Ectodermal cell (in vitro differentiated cells): ENCODE data around the gene NLRP14.

Experiments
- H3K27ac ChIP-seq: 2 replicates; pipeline ENCODE4 v1.7.0; 2013; ENCODE audit warnings: mild to moderate bottlenecking, low read depth, low read length; ENCODE audit not compliant: insufficient read depth, poor library complexity, severe bottlenecking
- H3K27me3 ChIP-seq: 2 replicates; pipeline ENCODE4 v1.7.0; 2013; ENCODE audit warnings: mild to moderate bottlenecking, low read length; ENCODE audit not compliant: insufficient read depth, control insufficient read depth, poor library complexity, severe bottlenecking
- H3K36me3 ChIP-seq: one replicate; pipeline ENCODE4 v1.7.0; 2013; ENCODE audit warnings: low read length; ENCODE audit not compliant: control insufficient read depth, insufficient read depth
- H3K4me1 ChIP-seq: one replicate; pipeline ENCODE4 v1.7.0; 2013; ENCODE audit warnings: low read length; ENCODE audit not compliant: control insufficient read depth, insufficient read depth
- H3K4me3 ChIP-seq: 2 replicates; pipeline ENCODE4 v1.7.0; 2013; ENCODE audit warnings: low read depth, low read length, control low read depth; ENCODE audit not compliant: insufficient read depth
- H3K9me3 ChIP-seq: 2 replicates; pipeline ENCODE4 v1.7.0; 2013; ENCODE audit warnings: mild to moderate bottlenecking, low read length, moderate library complexity; ENCODE audit not compliant: control insufficient read depth
- WGBS, 2 experiments: methylation state at CpG; one replicate each; pipeline ENCODE4 v1.1.7; 2013; ENCODE audit warnings: missing lambda C conversion rate in 2 of 2; 5-methylcytosine and 5-hydroxymethylcytosine counted together

Gene NLRP14

DNA sequence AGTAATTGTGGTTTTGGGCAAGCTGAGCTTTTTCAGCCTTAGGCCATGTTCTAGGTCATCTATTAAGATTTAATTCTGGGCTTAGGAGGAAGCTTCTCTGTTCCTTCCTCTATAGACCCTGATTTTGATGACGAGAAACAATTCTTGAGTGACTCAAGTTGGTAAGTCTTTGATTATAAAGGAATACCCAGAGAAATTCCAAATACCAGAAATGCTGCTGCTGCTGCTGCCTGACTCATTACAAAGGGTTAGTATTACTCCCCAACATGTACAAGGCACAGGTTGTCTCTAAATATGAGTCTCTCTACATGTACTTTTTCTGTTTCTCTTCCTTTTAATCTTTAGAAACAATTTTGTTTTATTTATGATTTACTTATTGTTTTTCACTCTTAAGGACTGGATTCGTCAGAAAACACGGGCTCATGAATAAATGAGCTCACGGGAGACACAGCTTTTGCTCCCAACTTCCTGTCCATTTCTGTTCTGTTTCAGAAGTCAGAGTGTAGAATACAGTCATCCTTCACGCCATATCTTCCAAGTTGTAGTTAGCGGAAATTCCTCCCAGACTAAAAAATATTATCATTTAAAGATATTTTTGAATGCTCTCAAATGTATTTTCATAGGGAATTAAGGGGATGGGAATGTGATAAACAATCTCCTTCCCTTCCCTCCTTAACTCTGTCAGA is 36.7 kb downstream of the NLRP14 start:
- no peak overlapping the region for H3K4me3 ChIP-seq
- H3K9me3 ChIP-seq = no peaks in the 10 kb centered on the region
- WGBS, 2 experiments = 86 to 90% methylated on average over 4 of the region's 6 CpGs
- no peak overlapping the region for H3K27ac ChIP-seq
- no peaks in the 10 kb centered on the region for H3K27me3 ChIP-seq
- no peaks in the 10 kb centered on the region for H3K4me1 ChIP-seq
- no peaks in the 10 kb centered on the region for H3K36me3 ChIP-seq

- Histone ChIP-seq H3K27ac (no peak overlapping the region), H3K36me3 (no peaks in the 10 kb centered on the region), H3K9me3 (no peaks in the 10 kb centered on the region), H3K4me1 (no peaks in the 10 kb centered on the region), H3K27me3 (no peaks in the 10 kb centered on the region), H3K4me3 (no peak overlapping the region)
- WGBS, 2 experiments = 76 to 85% methylated on average over 2 of the region's 2 CpGs
Measured at GRCh38 chr11:7057641-7058040, 37.4 kb downstream of the NLRP14 start.

GRCh38 chr11:7060868-7061267 is 40.6 kb downstream of the NLRP14 start:
- Histone ChIP-seq H3K27me3 (no peaks in the 10 kb centered on the region), H3K36me3 (no peaks in the 10 kb centered on the region), H3K4me3 (no peak overlapping the region), H3K27ac (no peak overlapping the region), H3K4me1 (no peaks in the 10 kb centered on the region), H3K9me3 (no peaks in the 10 kb centered on the region)
- 94 to 100% methylated on average over 1 of the region's 1 CpG for WGBS, 2 experiments

- no peaks in the 10 kb centered on the region for H3K27me3 ChIP-seq
- H3K9me3 ChIP-seq = no peaks in the 10 kb centered on the region
- H3K27ac ChIP-seq = no peak overlapping the region
- H3K36me3 ChIP-seq = no peaks in the 10 kb centered on the region
- H3K4me3 ChIP-seq = no peak overlapping the region
- 94 to 100% methylated on average over 1 to 2 of the region's 2 CpGs for WGBS, 2 experiments
- H3K4me1 ChIP-seq = no peaks in the 10 kb centered on the region
Measured at GRCh38 chr11:7062534-7062933, 42.3 kb downstream of the NLRP14 start.

- Histone ChIP-seq H3K4me3 (no peak overlapping the region), H3K9me3 (no peaks in the 10 kb centered on the region), H3K36me3 (no peaks in the 10 kb centered on the region), H3K27me3 (no peaks in the 10 kb centered on the region), H3K27ac (no peak overlapping the region), H3K4me1 (no peaks in the 10 kb centered on the region)
- WGBS, 2 experiments = 95 to 97% methylated on average over 4 of the region's 4 CpGs
Measured at GRCh38 chr11:7072401-7073028, 52.2 kb downstream of the NLRP14 start.

DNA sequence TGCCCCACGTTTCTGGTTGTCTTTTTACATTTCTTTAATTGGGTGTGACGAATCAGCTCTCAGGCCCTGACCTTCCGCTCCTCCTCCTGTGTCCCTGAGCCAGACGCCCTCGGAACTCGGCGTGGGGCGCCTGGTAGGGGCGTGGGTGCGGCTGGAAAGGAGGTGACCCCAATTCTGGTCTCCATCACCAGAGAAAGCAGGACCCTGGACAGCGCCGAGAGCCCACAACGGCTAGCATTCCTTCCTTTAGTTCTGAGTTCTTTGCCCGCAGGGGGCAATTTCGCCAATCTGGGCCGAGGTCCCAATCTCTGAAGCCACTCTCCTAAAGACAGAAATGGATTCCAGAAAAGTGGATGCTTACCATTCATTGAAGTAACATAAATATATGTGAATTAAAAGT is 56.8 kb downstream of the NLRP14 start:
- Histone ChIP-seq H3K27ac (no peak overlapping the region), H3K36me3 (no peaks in the 10 kb centered on the region)
- 82 to 85% methylated on average over 16 of the region's 16 CpGs for WGBS, 2 experiments

DNA sequence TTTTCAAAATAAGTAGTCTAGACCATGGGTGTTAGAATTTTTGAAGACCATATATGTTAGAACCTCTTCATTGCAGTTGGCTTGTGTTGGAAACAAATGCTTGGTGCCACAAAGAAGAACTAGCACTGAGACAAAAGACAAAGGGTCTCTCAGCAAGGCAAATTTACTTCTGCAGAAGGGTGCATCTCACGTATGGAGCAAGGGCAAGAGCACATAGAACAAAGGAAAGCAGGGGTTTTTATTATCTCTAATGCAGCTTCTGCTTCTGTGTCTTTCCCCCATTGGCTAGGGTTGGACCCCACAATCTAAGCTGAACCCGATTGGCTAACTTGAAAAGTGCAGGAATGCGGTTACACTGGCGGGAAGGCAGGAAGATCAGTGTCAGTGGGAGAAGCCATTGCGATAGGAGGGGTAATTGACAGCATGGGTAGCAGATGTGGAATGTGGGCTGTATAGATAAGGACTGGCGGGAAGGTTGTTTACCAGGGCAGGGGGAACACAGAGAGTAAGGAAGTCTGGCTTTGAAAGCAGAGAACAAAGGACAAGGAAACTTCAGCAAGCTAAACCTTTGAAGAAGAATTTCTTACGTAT is 59.4 kb downstream of the NLRP14 start:
- no peak overlapping the region for H3K4me3 ChIP-seq
- no peaks in the 10 kb centered on the region for H3K9me3 ChIP-seq
- no peaks in the 10 kb centered on the region for H3K4me1 ChIP-seq
- no peak overlapping the region for H3K27ac ChIP-seq
- H3K36me3 ChIP-seq = no peaks in the 10 kb centered on the region
- H3K27me3 ChIP-seq = no peaks in the 10 kb centered on the region
- WGBS, 2 experiments = 93% methylated on average over 7 of the region's 7 CpGs

More for the DNA sequence above, 56.8 kb downstream of the NLRP14 start:
- Histone ChIP-seq H3K4me1 (no peaks in the 10 kb centered on the region), H3K9me3 (no peaks in the 10 kb centered on the region), H3K4me3 (no peak overlapping the region), H3K27me3 (no peaks in the 10 kb centered on the region)

DNA sequence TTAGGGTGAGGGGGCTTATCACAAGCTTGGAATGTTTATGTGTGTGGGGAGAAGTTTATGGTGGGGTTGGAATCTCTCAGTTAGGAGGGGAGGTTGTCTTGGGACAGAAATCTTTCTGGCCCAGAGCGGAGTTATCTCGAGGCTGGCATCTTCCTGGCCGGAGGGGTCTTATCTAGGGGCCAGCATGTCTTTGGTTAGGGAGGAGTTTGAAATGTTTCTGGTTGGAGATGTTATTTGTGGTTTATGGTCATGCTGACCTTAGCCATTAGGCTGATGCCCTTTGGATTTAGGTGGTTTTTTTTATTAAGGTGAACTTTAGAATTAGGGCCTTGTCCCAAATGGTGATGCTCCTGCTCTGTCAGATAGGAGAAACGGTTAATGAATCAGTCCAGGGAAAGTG is 60.6 kb downstream of the NLRP14 start:
- WGBS, 2 experiments = 93 to 95% methylated on average over 4 of the region's 4 CpGs
- Histone ChIP-seq H3K36me3 (no peaks in the 10 kb centered on the region), H3K4me3 (no peak overlapping the region), H3K9me3 (no peaks in the 10 kb centered on the region), H3K27me3 (no peaks in the 10 kb centered on the region), H3K4me1 (no peaks in the 10 kb centered on the region), H3K27ac (no peak overlapping the region)

GRCh38 chr11:7081441-7081840 is 61.2 kb downstream of the NLRP14 start:
- H3K4me1 ChIP-seq = no peaks in the 10 kb centered on the region
- no peak overlapping the region for H3K27ac ChIP-seq
- 90 to 100% methylated on average over 1 of the region's 1 CpG for WGBS, 2 experiments
- no peaks in the 10 kb centered on the region for H3K9me3 ChIP-seq
- no peaks in the 10 kb centered on the region for H3K27me3 ChIP-seq
- no peaks in the 10 kb centered on the region for H3K36me3 ChIP-seq
- H3K4me3 ChIP-seq = no peak overlapping the region

DNA sequence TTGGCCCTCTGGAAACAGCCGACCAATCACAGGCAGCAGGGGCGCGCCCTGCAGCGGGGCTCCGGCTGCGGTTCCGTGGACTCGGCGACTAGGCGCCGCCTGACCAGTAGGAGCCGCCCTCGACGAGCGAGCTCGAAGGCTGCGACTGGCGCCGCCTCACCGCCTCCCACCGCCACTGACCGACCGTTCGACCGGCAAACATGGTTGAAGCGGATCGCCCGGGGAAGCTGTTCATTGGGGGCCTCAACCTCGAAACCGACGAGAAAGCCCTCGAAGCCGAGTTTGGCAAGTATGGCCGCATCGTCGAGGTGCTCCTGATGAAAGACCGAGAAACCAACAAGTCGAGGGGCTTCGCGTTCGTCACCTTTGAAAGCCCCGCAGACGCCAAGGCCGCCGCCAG is 68.6 kb downstream of the NLRP14 start, which contains the start of gene RBMXL2:
Gene RBMXL2, plus strand, starts transcription at position 78 of the 400 bp plus-strand sequence. Its CDS starts 123 bp downstream, at position 201.
- Histone ChIP-seq H3K36me3 (no peaks in the 10 kb centered on the region), H3K27me3 (no peaks in the 10 kb centered on the region), H3K4me1 (no peaks in the 10 kb centered on the region), H3K27ac (no peak within 1 kb of the TSS), H3K4me3 (no peak within 1 kb of the TSS), H3K9me3 (no peaks in the 10 kb centered on the region)
- 94 to 95% methylated on average over 45 of the region's 45 CpGs for WGBS, 2 experiments
